Measurements from ENCODE around the gene IL32.

DNA sequence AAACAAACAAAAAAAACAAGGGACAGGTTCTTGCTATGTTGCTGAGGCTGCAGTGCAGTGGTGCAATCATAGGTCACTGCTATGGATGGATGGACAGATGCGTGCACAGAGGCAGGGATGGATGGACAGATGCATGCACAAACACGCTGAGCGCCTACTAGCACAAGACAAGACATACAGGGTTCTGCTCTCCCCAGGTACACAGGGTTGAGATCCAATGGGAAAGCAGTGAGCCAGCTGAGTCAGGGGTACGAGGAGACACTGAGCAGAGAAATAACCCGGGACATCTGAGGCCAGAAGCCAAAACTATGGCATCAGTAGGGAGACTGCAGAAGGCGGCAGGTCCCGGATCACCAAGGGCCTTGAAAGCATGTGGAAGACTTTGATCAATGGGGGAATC lies 6.2 kb downstream of the IL32 start:
- TF ChIP-seq, protein P1, sequence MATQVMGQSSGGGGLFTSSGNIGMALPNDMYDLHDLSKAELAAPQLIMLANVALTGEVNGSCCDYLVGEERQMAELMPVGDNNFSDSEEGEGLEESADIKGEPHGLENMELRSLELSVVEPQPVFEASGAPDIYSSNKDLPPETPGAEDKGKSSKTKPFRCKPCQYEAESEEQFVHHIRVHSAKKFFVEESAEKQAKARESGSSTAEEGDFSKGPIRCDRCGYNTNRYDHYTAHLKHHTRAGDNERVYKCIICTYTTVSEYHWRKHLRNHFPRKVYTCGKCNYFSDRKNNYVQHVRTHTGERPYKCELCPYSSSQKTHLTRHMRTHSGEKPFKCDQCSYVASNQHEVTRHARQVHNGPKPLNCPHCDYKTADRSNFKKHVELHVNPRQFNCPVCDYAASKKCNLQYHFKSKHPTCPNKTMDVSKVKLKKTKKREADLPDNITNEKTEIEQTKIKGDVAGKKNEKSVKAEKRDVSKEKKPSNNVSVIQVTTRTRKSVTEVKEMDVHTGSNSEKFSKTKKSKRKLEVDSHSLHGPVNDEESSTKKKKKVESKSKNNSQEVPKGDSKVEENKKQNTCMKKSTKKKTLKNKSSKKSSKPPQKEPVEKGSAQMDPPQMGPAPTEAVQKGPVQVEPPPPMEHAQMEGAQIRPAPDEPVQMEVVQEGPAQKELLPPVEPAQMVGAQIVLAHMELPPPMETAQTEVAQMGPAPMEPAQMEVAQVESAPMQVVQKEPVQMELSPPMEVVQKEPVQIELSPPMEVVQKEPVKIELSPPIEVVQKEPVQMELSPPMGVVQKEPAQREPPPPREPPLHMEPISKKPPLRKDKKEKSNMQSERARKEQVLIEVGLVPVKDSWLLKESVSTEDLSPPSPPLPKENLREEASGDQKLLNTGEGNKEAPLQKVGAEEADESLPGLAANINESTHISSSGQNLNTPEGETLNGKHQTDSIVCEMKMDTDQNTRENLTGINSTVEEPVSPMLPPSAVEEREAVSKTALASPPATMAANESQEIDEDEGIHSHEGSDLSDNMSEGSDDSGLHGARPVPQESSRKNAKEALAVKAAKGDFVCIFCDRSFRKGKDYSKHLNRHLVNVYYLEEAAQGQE (IDR thresholded peaks at IDR 0.05; ENCODE audit: borderline replicate concordance) = no peak
- no peak for TF ChIP-seq POLR2AphosphoS5 (IDR thresholded peaks at IDR 0.05)
